HepG2 (cell line): Measurements from ENCODE around the gene PRDM10. TPM values are rescaled to one million over a fixed set of nuclear protein-coding genes. Genes with fewer than 3 reads are reported as not detected.

Experiments
- ADNP ChIP-seq: sonication (generic); formaldehyde crosslinking; IDR thresholded peaks from 2 replicates; pipeline ENCODE4 v1.4.0; 2020; ENCODE audit warnings: missing genetic modification reagents
- ARID2 ChIP-seq: sonication (generic); formaldehyde crosslinking; IDR thresholded peaks from 2 replicates; pipeline ENCODE4 v1.8.1; 2022; ENCODE audit warnings: mild to moderate bottlenecking, missing genetic modification reagents, borderline replicate concordance
- BHLHE40 ChIP-seq: IDR thresholded peaks from 2 replicates; pipeline ENCODE4 v1.6.1; 2011; ENCODE audit warnings: low read length, improper control_type of control experiment
- HMGA1 ChIP-seq: sonication (generic); formaldehyde crosslinking; conservative IDR thresholded peaks from 2 replicates; pipeline ENCODE4 v1.4.0; 2020; ENCODE audit warnings: missing genetic modification reagents
- IRF2 ChIP-seq: IDR thresholded peaks from 2 replicates; pipeline ENCODE4 v1.6.1; 2018; ENCODE audit warnings: missing genetic modification reagents, missing compliant biosample characterization
- IRX3 ChIP-seq: sonication (generic); formaldehyde crosslinking; IDR thresholded peaks from 2 replicates; pipeline ENCODE4 v1.8.1; 2023; ENCODE audit warnings: mild to moderate bottlenecking, low read depth, missing genetic modification reagents, borderline replicate concordance
- LCORL ChIP-seq, 2 experiments: fragments of 450-650 bp in 1 of 2; sonication (generic) in 1 of 2; formaldehyde crosslinking in 1 of 2; IDR thresholded peaks; 2 replicates each; pipeline versions ENCODE4 v1.5.0 to v1.6.1; 2017 to 2020; ENCODE audit warnings: antibody characterized with exemption in 1 of 2, missing genetic modification reagents in 1 of 2
- MXI1 ChIP-seq: IDR thresholded peaks from 3 replicates; pipeline ENCODE4 v1.6.1; 2012; ENCODE audit warnings: low read depth, low read length, inconsistent platforms, borderline replicate concordance
- NR2F1 ChIP-seq, 2 experiments: fragments of 450-650 bp in 1 of 2; formaldehyde crosslinking in 1 of 2; IDR thresholded peaks; 2 replicates each; pipeline versions ENCODE4 v1.5.0 to v1.6.1; 2016 to 2020; ENCODE audit warnings: mild to moderate bottlenecking in 1 of 2, missing compliant biosample characterization in 1 of 2, missing genetic modification reagents in 1 of 2, moderate library complexity in 1 of 2
- ZBTB38 ChIP-seq: sonication (generic); formaldehyde crosslinking; IDR thresholded peaks from 2 replicates; pipeline ENCODE4 v1.5.1; 2020; ENCODE audit warnings: mild to moderate bottlenecking, missing genetic modification reagents
- ZC3H13 ChIP-seq: sonication (generic); formaldehyde crosslinking; IDR thresholded peaks from 2 replicates; pipeline ENCODE4 v1.8.1; 2023; ENCODE audit warnings: mild to moderate bottlenecking, missing genetic modification reagents, moderate library complexity
- ZNF138 ChIP-seq: sonication (generic); formaldehyde crosslinking; IDR thresholded peaks from 2 replicates; pipeline ENCODE4 v1.5.0; 2020; ENCODE audit warnings: mild to moderate bottlenecking, low read depth, missing genetic modification reagents
- ZNF326 ChIP-seq: sonication (generic); formaldehyde crosslinking; IDR thresholded peaks from 2 replicates; pipeline ENCODE4 v1.4.0; 2020; ENCODE audit warnings: missing genetic modification reagents, borderline replicate concordance
- ZNF468 ChIP-seq: sonication (generic); formaldehyde crosslinking; IDR thresholded peaks from 2 replicates; pipeline ENCODE4 v1.8.0; 2022; ENCODE audit warnings: mild to moderate bottlenecking, moderate library complexity, missing genetic modification reagents
- ZNF629 ChIP-seq: sonication (generic); formaldehyde crosslinking; conservative IDR thresholded peaks from 2 replicates; pipeline ENCODE4 v1.5.0; 2020; ENCODE audit warnings: missing genetic modification reagents
- polyA plus RNA-seq, 8 experiments: library from polyadenylated mRNA; depleted of rRNA in 3 of 8; stranded (reverse) in 7 of 8; unstranded in 1 of 8; fragments of >200 nt; fragmentation: Illumina TruSeq in 4 of 8; extraction: Trizol in 4 of 8; gene quantifications; 2 replicates each; pipeline versions ENCODE4 v1.2.1 to v1.2.3, GENCODE V29; 2011 to 2016; ENCODE audit warnings: low read depth in 4 of 8, missing spikeins in 1 of 8, mixed read lengths in 1 of 8; ENCODE audit not compliant: insufficient read depth in 1 of 8
- total RNA-seq, 5 experiments: library from RNA; depleted of rRNA; stranded (reverse); fragments of >200 nt; fragmentation: Illumina TruSeq; extraction: Trizol; gene quantifications; 2 replicates each; pipeline ENCODE4 v1.2.3, GENCODE V29; 2016; ENCODE audit warnings: low read depth in 1 of 5
- TF ChIP-seq, protein P1 (sequence below): sonication (generic); formaldehyde crosslinking; IDR thresholded peaks from 2 replicates; pipeline ENCODE4 v1.5.0; 2020; ENCODE audit warnings: missing genetic modification reagents
- TF ChIP-seq, protein P2 (sequence below): sonication (generic); formaldehyde crosslinking; IDR thresholded peaks from 2 replicates; pipeline ENCODE4 v1.4.0; 2020; ENCODE audit warnings: mild to moderate bottlenecking, low read depth, missing genetic modification reagents
- TF ChIP-seq, protein P3 (sequence below): sonication (generic); formaldehyde crosslinking; conservative IDR thresholded peaks from 2 replicates; pipeline ENCODE4 v1.4.0; 2020; ENCODE audit warnings: missing genetic modification reagents
- TF ChIP-seq, protein P4 (sequence below): sonication (generic); formaldehyde crosslinking; IDR thresholded peaks from 2 replicates; pipeline ENCODE4 v1.4.0; 2020; ENCODE audit warnings: missing genetic modification reagents

The PRDM10 gene
- total and polyA plus RNA-seq, 2 of the 13 experiments (the other 11 are each of a cell fraction or from before 2014, with no cell fraction given), result 5.7 to 5.8 TPM

DNA sequence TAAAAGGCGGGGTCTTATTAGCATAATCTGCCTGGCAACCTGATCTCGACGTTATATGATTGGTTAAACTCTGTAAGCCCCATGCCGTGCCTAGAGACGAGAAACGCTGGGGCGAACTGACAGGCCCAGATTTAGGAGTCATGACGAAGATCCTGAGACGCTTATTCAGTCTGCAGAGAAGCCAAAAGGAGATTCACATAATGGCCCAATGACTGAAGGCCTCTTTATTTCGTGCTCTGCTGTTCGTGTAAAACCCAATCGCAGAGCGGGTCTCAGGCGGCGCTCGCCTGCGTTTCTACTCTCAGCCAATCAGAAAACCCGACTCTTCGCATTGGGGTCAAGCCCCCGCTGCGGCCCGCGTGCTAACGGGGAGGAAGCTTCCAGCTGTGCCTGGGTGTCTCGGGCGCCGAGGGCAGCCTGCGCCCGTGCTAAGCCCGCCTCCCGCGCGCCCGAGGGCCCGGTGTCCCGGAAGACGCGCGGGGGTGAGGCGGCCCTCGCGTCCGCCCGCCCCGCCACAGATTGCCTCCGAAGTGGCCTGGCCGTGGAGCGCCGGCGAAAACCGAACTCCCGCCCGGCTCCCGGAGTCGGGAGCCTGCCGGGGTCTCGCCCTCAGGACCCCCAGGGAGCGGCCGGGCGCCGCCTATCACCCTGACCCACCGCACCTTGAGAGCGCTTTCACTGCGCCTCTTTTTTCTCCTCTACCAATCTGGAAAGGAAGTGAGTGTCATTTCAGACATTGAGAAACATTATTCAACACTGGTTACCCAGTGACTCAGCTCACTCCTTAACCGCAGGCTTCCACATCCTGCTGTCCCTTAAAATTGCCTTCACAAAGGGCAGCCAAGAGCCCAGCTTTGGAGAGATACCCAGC, 446 bp upstream of the PRDM10 start (continued):
- TF ChIP-seq, protein P1, sequence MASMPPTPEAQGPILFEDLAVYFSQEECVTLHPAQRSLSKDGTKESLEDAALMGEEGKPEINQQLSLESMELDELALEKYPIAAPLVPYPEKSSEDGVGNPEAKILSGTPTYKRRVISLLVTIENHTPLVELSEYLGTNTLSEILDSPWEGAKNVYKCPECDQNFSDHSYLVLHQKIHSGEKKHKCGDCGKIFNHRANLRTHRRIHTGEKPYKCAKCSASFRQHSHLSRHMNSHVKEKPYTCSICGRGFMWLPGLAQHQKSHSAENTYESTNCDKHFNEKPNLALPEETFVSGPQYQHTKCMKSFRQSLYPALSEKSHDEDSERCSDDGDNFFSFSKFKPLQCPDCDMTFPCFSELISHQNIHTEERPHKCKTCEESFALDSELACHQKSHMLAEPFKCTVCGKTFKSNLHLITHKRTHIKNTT (CRISPR knock-in tag), result no peak
- TF ChIP-seq MXI1 (peak; percentile 62; the same call in 2 of the 3 replicates), ZNF468 (no peak), ADNP (no peak), IRF2 (CRISPR knock-in tag) (0 out of 2 replicates have a peak, but pooled peaks have one; percentile 61), ZBTB38 (peak; percentile 45; the same call in 1 of the 2 replicates), ZNF326 (no peak), IRX3 (no peak), ZNF138 (CRISPR knock-in tag) (peak; percentile 87), ARID2 (CRISPR knock-in tag) (peak; percentile 78; the same call in 1 of the 2 replicates), ZC3H13 (CRISPR knock-in tag) (peak; percentile 32; the same call in 1 of the 2 replicates), ZNF629 (CRISPR knock-in tag) (no peak), HMGA1 (CRISPR knock-in tag) (no peak), LCORL (IDR thresholded peaks at IDR 0.05) (no peak), LCORL (CRISPR knock-in tag; IDR thresholded peaks at IDR 0.05) (0 out of 2 replicates have a peak, but pooled peaks have one; percentile 15), NR2F1 (CRISPR knock-in tag; IDR thresholded peaks at IDR 0.05) (peak; percentile 72 to 81; a peak in 3 of 4 replicates), BHLHE40 (no peak)
- TF ChIP-seq, protein P2, sequence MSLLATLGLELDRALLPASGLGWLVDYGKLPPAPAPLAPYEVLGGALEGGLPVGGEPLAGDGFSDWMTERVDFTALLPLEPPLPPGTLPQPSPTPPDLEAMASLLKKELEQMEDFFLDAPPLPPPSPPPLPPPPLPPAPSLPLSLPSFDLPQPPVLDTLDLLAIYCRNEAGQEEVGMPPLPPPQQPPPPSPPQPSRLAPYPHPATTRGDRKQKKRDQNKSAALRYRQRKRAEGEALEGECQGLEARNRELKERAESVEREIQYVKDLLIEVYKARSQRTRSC, result no peak
- TF ChIP-seq, protein P3, sequence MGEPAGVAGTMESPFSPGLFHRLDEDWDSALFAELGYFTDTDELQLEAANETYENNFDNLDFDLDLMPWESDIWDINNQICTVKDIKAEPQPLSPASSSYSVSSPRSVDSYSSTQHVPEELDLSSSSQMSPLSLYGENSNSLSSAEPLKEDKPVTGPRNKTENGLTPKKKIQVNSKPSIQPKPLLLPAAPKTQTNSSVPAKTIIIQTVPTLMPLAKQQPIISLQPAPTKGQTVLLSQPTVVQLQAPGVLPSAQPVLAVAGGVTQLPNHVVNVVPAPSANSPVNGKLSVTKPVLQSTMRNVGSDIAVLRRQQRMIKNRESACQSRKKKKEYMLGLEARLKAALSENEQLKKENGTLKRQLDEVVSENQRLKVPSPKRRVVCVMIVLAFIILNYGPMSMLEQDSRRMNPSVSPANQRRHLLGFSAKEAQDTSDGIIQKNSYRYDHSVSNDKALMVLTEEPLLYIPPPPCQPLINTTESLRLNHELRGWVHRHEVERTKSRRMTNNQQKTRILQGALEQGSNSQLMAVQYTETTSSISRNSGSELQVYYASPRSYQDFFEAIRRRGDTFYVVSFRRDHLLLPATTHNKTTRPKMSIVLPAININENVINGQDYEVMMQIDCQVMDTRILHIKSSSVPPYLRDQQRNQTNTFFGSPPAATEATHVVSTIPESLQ (CRISPR knock-in tag), result peak; percentile 91; the same call in 1 of the 2 replicates
- TF ChIP-seq, protein P4, sequence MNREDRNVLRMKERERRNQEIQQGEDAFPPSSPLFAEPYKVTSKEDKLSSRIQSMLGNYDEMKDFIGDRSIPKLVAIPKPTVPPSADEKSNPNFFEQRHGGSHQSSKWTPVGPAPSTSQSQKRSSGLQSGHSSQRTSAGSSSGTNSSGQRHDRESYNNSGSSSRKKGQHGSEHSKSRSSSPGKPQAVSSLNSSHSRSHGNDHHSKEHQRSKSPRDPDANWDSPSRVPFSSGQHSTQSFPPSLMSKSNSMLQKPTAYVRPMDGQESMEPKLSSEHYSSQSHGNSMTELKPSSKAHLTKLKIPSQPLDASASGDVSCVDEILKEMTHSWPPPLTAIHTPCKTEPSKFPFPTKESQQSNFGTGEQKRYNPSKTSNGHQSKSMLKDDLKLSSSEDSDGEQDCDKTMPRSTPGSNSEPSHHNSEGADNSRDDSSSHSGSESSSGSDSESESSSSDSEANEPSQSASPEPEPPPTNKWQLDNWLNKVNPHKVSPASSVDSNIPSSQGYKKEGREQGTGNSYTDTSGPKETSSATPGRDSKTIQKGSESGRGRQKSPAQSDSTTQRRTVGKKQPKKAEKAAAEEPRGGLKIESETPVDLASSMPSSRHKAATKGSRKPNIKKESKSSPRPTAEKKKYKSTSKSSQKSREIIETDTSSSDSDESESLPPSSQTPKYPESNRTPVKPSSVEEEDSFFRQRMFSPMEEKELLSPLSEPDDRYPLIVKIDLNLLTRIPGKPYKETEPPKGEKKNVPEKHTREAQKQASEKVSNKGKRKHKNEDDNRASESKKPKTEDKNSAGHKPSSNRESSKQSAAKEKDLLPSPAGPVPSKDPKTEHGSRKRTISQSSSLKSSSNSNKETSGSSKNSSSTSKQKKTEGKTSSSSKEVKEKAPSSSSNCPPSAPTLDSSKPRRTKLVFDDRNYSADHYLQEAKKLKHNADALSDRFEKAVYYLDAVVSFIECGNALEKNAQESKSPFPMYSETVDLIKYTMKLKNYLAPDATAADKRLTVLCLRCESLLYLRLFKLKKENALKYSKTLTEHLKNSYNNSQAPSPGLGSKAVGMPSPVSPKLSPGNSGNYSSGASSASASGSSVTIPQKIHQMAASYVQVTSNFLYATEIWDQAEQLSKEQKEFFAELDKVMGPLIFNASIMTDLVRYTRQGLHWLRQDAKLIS (CRISPR knock-in tag), result no peak
